ENCODE data around the gene OXER1. TPM values are rescaled to one million over a fixed set of nuclear protein-coding genes. Genes with fewer than 3 reads are reported as not detected.

OXER1 gene
- total RNA-seq, 1 experiment from 2014 or later, result not detected

DNA sequence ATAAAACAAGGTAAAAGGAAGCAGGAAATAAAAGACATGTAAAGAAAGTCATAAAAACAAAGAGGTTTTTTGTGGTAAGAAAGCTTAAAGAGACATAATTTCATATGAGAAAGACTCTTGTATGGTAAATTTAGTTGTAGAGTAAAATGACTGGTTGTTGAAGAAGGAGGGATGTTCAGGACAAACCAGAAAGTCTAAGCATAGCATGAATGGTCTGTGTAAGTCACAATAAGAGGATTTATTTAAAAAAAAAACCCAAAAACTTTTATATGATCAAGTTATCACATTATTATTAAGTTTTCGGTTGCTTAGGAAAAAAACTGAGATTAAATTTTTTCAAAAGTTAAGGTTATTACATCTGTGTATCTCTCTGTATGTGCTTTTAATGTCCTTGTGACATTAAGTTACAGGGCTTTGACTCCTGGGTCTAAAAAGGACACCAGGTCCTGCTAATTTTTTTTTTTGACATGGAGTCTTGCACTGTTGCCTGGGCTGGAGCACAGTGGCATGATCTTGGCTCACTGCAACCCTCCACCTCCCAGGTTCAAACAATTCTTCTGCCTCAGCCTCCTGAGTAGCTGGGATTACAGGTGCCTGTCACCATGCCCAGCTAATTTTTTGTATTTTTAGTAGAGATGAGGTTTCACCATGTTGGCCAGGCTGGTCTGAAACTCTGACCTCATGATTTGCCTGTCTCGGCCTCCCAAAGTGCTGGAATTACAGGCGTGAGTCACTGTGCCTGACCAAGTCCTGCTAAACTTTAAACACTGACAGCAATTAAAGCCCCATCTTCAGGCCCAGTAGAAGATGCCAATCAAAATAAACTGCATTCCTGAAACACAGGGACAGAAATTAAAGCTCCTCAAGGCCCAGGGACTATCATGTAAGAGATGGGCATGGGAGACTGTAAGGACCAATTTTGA is 14.2 kb upstream of the OXER1 start:
- in situ Hi-C loops (cut with HindIII; ENCODE audit: low pct_unique_long_range_greater_than_20kb, low sequenced_read_pairs), result no loop called here
- peak; percentile 25 for DNase-seq (ENCODE audit: low read depth)

- DNase-seq (ENCODE audit: low read depth), result no peak
- in situ Hi-C loops (cut with HindIII; ENCODE audit: low pct_unique_long_range_greater_than_20kb, low sequenced_read_pairs), result no loop called here
These were observed 11.9 kb upstream of the OXER1 start for GRCh38 chr2:42775810-42776209.

GRCh38 chr2:42775186-42775585 is 11.3 kb upstream of the OXER1 start:
- in situ Hi-C loops (cut with HindIII; ENCODE audit: low pct_unique_long_range_greater_than_20kb, low sequenced_read_pairs), result no loop called here
- no peak for DNase-seq (ENCODE audit: low read depth)

DNA sequence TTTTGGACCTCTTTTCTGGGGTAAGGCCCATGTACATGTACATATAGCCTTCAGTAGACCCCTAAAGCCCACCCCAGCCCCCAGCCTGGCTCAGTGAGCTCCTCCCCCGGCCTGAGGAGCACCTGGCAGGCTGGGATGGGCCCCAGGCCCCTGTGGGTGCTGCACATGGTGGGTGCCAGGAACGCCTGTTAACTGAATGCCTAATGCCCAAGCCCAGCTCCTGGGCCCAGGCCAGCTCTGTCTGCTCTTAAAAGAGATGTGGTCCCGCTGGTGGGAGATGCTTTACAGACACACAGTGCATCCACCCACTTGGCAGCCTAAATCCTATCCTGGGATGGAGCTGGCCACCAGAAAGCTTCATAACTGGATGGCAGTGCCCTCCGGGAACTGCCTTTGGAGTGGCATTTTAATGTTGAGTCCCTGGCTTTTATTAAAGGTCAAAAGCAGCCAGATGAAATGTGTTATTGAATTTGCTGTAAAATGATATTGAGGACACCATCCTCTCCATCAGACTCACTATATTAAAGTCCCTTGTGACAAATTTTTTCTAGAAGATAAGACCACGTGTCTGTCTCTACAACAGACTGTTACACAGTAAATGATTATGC is 7.7 kb upstream of the OXER1 start:
- in situ Hi-C loops (cut with HindIII; ENCODE audit: low pct_unique_long_range_greater_than_20kb, low sequenced_read_pairs), result no loop called here
- DNase-seq (ENCODE audit: low read depth), result no peak

GRCh38 chr2:42770288-42771131 is 6.6 kb upstream of the OXER1 start:
- in situ Hi-C loops (cut with HindIII; ENCODE audit: low pct_unique_long_range_greater_than_20kb, low sequenced_read_pairs), result no loop called here
- DNase-seq (ENCODE audit: low read depth), result no peak

GRCh38 chr2:42769583-42770287 is 5.8 kb upstream of the OXER1 start:
- no peak for DNase-seq (ENCODE audit: low read depth)
- in situ Hi-C loops (cut with HindIII; ENCODE audit: low pct_unique_long_range_greater_than_20kb, low sequenced_read_pairs), result no loop called here

- DNase-seq (ENCODE audit: low read depth), result no peak
- in situ Hi-C loops (cut with HindIII; ENCODE audit: low pct_unique_long_range_greater_than_20kb, low sequenced_read_pairs), result no loop called here
These were observed 4.8 kb upstream of the OXER1 start for GRCh38 chr2:42768706-42769256.

DNA sequence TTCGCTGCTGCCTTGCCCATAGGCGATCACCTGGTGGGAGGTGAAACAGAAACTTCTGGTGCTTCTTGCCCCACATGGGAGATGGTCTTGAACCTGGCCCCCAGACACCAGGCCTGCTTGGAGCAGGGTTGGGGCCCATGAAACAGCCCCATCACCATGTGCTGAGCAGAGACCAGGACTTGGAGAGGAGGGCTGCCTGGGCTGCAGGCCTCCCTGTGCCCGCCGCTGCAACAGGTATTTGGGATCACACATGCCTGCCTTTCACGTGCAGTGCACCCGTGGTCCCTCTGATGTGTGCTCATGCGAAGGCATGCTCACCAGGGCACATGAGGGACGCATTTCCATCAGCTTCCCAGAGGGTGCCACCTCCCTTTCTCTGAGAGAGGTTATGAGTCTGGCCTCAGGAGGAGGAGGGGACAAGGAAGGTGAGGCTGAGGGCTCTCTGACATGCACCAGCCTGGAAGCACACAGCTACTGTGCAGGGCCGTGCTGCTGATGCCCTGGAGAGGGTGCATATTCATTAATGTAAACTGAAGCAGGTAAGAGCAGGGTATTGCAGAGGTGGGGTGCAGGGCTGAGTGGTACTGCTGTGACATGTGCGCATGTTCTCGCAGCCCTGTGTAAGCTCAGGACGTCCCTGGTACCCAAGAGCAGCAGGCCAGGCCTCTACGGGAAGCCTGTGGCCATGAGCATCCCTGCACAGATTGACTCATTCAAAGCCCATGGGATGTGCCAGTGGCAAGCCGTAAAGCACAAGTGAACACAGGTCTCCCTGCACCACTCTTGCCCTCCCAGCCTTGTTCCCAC is 4.2 kb upstream of the OXER1 start:
- in situ Hi-C loops (cut with HindIII; ENCODE audit: low pct_unique_long_range_greater_than_20kb, low sequenced_read_pairs), result no loop called here
- DNase-seq (ENCODE audit: low read depth), result no peak

DNA sequence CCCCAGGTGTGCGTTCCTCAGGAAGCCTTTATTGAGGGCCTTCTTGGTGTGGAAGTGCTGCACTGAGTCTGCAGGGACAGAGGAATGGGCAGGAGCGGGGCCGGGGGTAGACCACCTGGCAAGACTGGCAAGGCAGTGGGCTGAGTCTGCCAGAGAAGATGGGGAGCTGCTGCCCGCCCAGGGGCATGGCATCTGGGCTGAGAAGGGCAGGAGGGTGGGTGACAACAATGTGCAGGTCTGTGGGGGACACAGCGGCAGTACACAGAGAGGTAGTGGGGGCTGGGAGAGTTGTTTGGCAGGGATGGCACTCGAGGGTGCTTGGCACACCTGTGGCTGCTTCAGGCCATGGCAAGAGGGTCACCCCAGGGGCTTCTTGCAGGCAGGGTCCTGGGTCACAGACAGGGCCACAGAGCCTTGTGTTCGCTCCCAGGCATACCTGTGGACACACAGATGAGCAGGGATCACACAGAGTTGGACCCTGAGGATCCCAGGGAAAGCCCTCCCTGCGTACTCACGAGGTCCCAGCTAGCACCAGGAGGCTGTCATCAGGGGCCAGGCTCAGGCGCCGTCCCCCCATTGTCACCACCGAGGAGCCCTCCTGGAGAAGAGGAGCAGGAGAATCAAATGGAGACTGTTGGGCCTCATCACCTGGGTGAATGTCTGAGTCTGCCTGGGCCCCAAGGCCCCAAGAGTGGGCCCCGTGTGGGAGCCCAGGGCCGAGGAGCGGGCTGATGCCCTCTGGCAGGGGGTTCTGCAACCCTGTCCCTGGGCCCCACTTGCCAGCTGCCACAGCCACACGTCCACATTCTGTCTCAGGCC is 3.4 kb upstream of the OXER1 start:
- in situ Hi-C loops (cut with HindIII; ENCODE audit: low pct_unique_long_range_greater_than_20kb, low sequenced_read_pairs), result no loop called here

GRCh38 chr2:42765686-42766085 is 1.8 kb upstream of the OXER1 start:
- DNase-seq (ENCODE audit: low read depth), result no peak

More for the DNA sequence above, 3.4 kb upstream of the OXER1 start:
- no peak for DNase-seq (ENCODE audit: low read depth)

GRCh38 chr2:42764901-42765300 is 966 bp upstream of the OXER1 start:
- in situ Hi-C loops (cut with HindIII; ENCODE audit: low pct_unique_long_range_greater_than_20kb, low sequenced_read_pairs), result no loop called here
- no peak for DNase-seq (ENCODE audit: low read depth)

More at GRCh38 chr2:42765686-42766085, 1.8 kb upstream of the OXER1 start:
- in situ Hi-C loops (cut with HindIII; ENCODE audit: low pct_unique_long_range_greater_than_20kb, low sequenced_read_pairs), result no loop called here

DNA sequence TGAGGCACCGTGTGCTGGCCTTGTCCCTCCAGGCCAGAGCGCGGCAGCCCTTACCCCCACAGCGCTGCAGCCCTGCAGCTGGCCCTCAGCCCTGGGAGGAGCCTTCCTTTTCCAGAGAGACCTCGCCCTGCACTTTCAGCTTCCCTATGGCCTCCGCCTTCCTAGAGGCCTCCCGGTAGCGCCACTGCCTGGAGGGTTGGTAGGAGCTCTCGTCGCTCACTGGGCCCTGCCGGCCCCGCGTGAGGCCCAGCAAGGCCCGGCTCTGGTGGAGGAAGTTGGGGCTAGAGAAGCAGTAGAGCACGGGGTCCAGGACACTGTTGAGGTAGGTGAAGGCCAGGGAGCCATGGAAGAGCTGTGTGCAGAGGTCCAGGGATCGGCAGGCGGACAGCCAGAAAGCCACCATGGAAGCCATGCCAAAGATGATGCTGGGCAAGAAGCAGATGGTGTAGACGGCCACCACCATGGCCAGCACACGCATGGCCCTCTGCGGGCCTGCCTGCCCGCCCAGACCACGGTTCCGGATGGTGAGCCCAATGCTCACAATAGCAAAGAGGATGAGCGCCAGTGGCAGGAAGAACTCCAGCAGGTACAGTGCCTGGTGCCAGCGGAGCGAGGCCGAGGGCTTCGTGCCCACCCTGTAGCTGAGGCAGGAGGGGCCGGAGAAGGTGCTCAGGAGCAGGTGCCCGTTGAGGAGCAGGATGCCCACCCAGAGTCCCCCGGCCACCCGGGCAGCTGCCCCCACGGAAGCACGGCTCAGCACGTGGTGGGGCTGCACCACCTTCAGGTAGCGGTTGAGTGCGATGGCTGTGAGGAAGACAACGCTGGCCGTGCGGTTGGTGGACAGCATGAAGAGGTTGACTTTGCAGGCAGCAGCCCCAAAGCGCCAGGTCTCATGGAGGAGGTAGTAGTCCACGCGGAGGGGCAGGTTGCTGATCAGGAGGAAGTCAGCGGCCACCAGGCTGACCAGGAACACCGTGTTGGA is 821 bp downstream of the OXER1 start:
- DNase-seq (ENCODE audit: low read depth), result no peak
- in situ Hi-C loops (cut with HindIII; ENCODE audit: low pct_unique_long_range_greater_than_20kb, low sequenced_read_pairs), result no loop called here

- DNase-seq (ENCODE audit: low read depth), result no peak
- in situ Hi-C loops (cut with HindIII; ENCODE audit: low pct_unique_long_range_greater_than_20kb, low sequenced_read_pairs), result no loop called here
These were observed 1.8 kb downstream of the OXER1 start for GRCh38 chr2:42762155-42762554.

DNA sequence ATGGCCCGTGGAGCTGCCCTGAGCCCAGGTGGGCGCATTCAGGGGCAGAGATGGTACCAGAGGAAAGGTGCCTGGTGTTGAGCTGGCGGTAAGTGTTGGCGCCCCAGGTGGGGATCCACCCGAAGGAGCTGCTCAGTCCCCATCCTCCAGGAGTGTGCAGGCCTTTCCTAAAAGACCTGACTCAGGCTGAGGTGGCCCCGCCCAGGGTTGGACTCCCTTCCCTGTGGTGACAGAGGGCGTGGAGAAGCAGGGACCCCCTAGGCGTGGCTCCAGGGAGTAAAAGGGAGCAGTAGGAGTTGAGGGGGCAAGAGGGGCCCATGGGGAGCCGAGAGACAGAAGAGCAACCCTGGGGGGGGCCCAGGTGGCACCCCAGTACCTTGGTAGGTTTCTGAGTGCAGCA is 2.4 kb downstream of the OXER1 start:
- no peak for DNase-seq (ENCODE audit: low read depth)
- in situ Hi-C loops (cut with HindIII; ENCODE audit: low pct_unique_long_range_greater_than_20kb, low sequenced_read_pairs), result no loop called here

DNA sequence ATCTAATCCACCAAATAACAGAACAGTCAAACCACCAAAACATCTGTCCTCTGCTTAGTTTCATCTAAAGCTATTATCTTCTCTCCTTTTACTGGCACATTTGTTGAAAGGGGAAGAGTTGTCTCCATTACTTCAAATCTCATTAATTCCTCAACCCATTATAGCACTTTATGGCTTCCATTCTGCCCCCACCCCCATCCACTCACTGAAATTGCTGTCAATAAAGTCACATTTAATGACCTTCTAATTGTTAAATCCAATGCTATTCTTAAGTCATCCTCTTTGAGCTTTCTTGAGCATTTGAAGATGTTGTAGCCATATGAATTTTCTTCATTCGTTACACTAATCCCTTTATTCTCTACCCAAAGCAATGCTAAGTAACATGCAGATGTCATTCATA is 5.2 kb downstream of the OXER1 start:
- in situ Hi-C loops (cut with HindIII; ENCODE audit: low pct_unique_long_range_greater_than_20kb, low sequenced_read_pairs), result no loop called here
- no peak for DNase-seq (ENCODE audit: low read depth)

Data from Caki2 (cell line).